ENCODE measurements around the gene KCNQ1. TPM values are rescaled to one million over a fixed set of nuclear protein-coding genes. Genes with fewer than 3 reads are reported as not detected.

Gene KCNQ1
- total and polyA plus RNA-seq, 9 of the 15 experiments (the other 6 are each of a cell fraction or from before 2014, with no cell fraction given) = 0.44 TPM; not detected in 8

- TF ChIP-seq, protein P1, sequence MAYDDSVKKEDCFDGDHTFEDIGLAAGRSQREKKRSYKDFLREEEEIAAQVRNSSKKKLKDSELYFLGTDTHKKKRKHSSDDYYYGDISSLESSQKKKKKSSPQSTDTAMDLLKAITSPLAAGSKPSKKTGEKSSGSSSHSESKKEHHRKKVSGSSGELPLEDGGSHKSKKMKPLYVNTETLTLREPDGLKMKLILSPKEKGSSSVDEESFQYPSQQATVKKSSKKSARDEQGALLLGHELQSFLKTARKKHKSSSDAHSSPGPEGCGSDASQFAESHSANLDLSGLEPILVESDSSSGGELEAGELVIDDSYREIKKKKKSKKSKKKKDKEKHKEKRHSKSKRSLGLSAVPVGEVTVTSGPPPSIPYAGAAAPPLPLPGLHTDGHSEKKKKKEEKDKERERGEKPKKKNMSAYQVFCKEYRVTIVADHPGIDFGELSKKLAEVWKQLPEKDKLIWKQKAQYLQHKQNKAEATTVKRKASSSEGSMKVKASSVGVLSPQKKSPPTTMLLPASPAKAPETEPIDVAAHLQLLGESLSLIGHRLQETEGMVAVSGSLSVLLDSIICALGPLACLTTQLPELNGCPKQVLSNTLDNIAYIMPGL (CRISPR knock-in tag; IDR thresholded peaks at IDR 0.05) = 0 out of 2 replicates have a peak, but pooled peaks have one; percentile 51
- TF ChIP-seq CHCHD3 (CRISPR knock-in tag; IDR thresholded peaks at IDR 0.05) = no peak
- 0 out of 2 replicates have a peak, but pooled peaks have one; percentile 68 for TF ChIP-seq RBM14 (IDR thresholded peaks at IDR 0.05; ENCODE audit: borderline replicate concordance, insufficient read depth, low read depth, low read length)
- TF ChIP-seq ZNF431 (CRISPR knock-in tag; IDR thresholded peaks at IDR 0.05) = no peak
- TF ChIP-seq RBM22 (IDR thresholded peaks at IDR 0.05; ENCODE audit: low read depth, low read length, poor library complexity, severe bottlenecking) = no peak
- no peak for TF ChIP-seq MCM3 (IDR thresholded peaks at IDR 0.05)
- TF ChIP-seq FOXJ2 (tag; IDR thresholded peaks at IDR 0.05) = no peak
- TF ChIP-seq NR2C2 (CRISPR knock-in tag; IDR thresholded peaks at IDR 0.05) = peak; percentile 25; the same call in 1 of the 2 replicates
- peak; percentile 83 for TF ChIP-seq NR2C2 (tag; IDR thresholded peaks at IDR 0.05)
- no peak for TF ChIP-seq ZNF124 (CRISPR knock-in tag; IDR thresholded peaks at IDR 0.05)
- no peak for TF ChIP-seq CBFA2T2 (conservative IDR thresholded peaks at IDR 0.05)
- no peak for TF ChIP-seq RBM25 (IDR thresholded peaks at IDR 0.05; ENCODE audit: low read depth, low read length, severe bottlenecking)
- no peak for TF ChIP-seq FOXO4 (CRISPR knock-in tag; IDR thresholded peaks at IDR 0.05)
- TF ChIP-seq NRF1 (conservative IDR thresholded peaks at IDR 0.05 in 1 of 2, IDR thresholded peaks at IDR 0.05 in 1 of 2) = 0 out of 4 replicates have a peak, but pooled peaks of 1 of the 2 experiments have one; percentile 15
- TF ChIP-seq ZNF395 (CRISPR knock-in tag; IDR thresholded peaks at IDR 0.05) = no peak; the same call in 1 of the 2 replicates
- TF ChIP-seq CXXC5 (CRISPR knock-in tag; IDR thresholded peaks at IDR 0.05) = peak; percentile 11; the same call in 1 of the 2 replicates
- no peak for TF ChIP-seq SIX5 (IDR thresholded peaks at IDR 0.05; ENCODE audit: borderline replicate concordance in 1 of 2, insufficient read depth in 1 of 2, low read depth in 1 of 2, low read length in 2 of 2)
- TF ChIP-seq RFX1 (IDR thresholded peaks at IDR 0.05) = no peak
- no peak for TF ChIP-seq ZNF282 (CRISPR knock-in tag; IDR thresholded peaks at IDR 0.05)
- TF ChIP-seq, protein P2, sequence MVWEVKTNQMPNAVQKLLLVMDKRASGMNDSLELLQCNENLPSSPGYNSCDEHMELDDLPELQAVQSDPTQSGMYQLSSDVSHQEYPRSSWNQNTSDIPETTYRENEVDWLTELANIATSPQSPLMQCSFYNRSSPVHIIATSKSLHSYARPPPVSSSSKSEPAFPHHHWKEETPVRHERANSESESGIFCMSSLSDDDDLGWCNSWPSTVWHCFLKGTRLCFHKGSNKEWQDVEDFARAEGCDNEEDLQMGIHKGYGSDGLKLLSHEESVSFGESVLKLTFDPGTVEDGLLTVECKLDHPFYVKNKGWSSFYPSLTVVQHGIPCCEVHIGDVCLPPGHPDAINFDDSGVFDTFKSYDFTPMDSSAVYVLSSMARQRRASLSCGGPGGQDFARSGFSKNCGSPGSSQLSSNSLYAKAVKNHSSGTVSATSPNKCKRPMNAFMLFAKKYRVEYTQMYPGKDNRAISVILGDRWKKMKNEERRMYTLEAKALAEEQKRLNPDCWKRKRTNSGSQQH (CRISPR knock-in tag; IDR thresholded peaks at IDR 0.05) = no peak
- TF ChIP-seq HCFC1 (IDR thresholded peaks at IDR 0.05; ENCODE audit: low read depth, low read length) = no peak
These were observed 255.8 kb downstream of the KCNQ1 start (continued) for GRCh38 chr11:2700415-2701211.
